Activated CD4-positive, CD25-positive, alpha-beta regulatory T cell treated with anti-CD3 and anti-CD28 coated beads, Interleukin-2, amount 50 U/mL, for 72 hours (primary cell): ENCODE results near the gene GPD2.

Experiments used
- DNase-seq: peaks from one replicate; pipeline ENCODE4 v3.0.0; 2021

GPD2 gene

GRCh38 chr2:156536534-156536933 lies 100.4 kb downstream of the GPD2 start:
- DNase-seq = no peak

GRCh38 chr2:156537141-156537540 lies 101.0 kb downstream of the GPD2 start:
- DNase-seq = no peak

GRCh38 chr2:156538083-156538504 lies 101.9 kb downstream of the GPD2 start:
- no peak for DNase-seq

GRCh38 chr2:156539086-156539860 lies 103.1 kb downstream of the GPD2 start:
- DNase-seq = no peak

GRCh38 chr2:156540706-156541105 lies 104.5 kb downstream of the GPD2 start:
- no peak for DNase-seq

- no peak for DNase-seq
Observed at GRCh38 chr2:156541229-156541628, 105.0 kb downstream of the GPD2 start.

GRCh38 chr2:156541706-156542105 lies 105.5 kb downstream of the GPD2 start:
- DNase-seq = no peak

- no peak for DNase-seq
Observed at GRCh38 chr2:156548413-156548812, 112.2 kb downstream of the GPD2 start.

- no peak for DNase-seq
Observed at GRCh38 chr2:156553714-156554442, 117.7 kb downstream of the GPD2 start.

- no peak for DNase-seq
Observed at GRCh38 chr2:156561326-156561725, 125.1 kb downstream of the GPD2 start.

- no peak for DNase-seq
Observed at GRCh38 chr2:156562124-156562523, 125.9 kb downstream of the GPD2 start.

- no peak for DNase-seq
Observed at GRCh38 chr2:156563994-156564753, 128.0 kb downstream of the GPD2 start.

- DNase-seq = no peak
Observed at GRCh38 chr2:156565066-156565710, 129.0 kb downstream of the GPD2 start.

GRCh38 chr2:156573710-156574109 lies 137.5 kb downstream of the GPD2 start:
- DNase-seq = no peak

- DNase-seq = no peak
Observed at GRCh38 chr2:156574112-156574511, 137.9 kb downstream of the GPD2 start.

GRCh38 chr2:156576005-156576404 lies 139.8 kb downstream of the GPD2 start:
- DNase-seq = no peak

- DNase-seq = no peak
Observed at GRCh38 chr2:156580501-156580900, 144.3 kb downstream of the GPD2 start.

GRCh38 chr2:156581280-156581679 lies 145.1 kb downstream of the GPD2 start:
- no peak for DNase-seq

GRCh38 chr2:156585457-156585856 lies 149.3 kb downstream of the GPD2 start:
- DNase-seq = no peak

GRCh38 chr2:156586621-156587020 lies 150.4 kb downstream of the GPD2 start:
- DNase-seq = no peak

- DNase-seq = no peak
Observed at GRCh38 chr2:156589381-156590079, 153.4 kb downstream of the GPD2 start.

- DNase-seq = no peak
Observed at GRCh38 chr2:156590085-156590739, 154.0 kb downstream of the GPD2 start.
